Psoas muscle (tissue), 8 donors: ENCODE measurements around the gene ACVR1. TPM values are rescaled to one million over a fixed set of nuclear protein-coding genes. Genes with fewer than 3 reads are reported as not detected.
A peak's percentile ranks its signal among the peaks of the same experiment; 100 is the strongest.

ENCODE experiments used
- ATAC-seq, 4 donors: fragments of 200-7000 bp; cut with Tn5 transposase; one replicate each; pipeline ENCODE4 v1.9.1; 2020; ENCODE audit warnings: moderate library complexity in 3 of 4, mild to moderate bottlenecking in 2 of 4
- DNase-seq, 2 donors: peaks; one replicate each; pipeline ENCODE4 v3.0.0-alpha.2; 2020
- H3K27ac ChIP-seq: fragments of 200-600 bp; one replicate; pipeline ENCODE4 v1.8.0; 2022
- H3K27me3 ChIP-seq, 3 donors: fragments of 200-600 bp in 1 of 3; one replicate each; pipeline versions ENCODE4 v1.6.1 to v1.8.0; 2013 to 2022; ENCODE audit warnings: low read length in 2 of 3, mild to moderate bottlenecking in 2 of 3, moderate library complexity in 1 of 3; ENCODE audit not compliant: insufficient read depth in 3 of 3
- H3K36me3 ChIP-seq, 2 donors: fragments of 200-600 bp in 1 of 2; one replicate each; pipeline versions ENCODE4 v1.6.1 to v1.8.0; 2013 to 2022; ENCODE audit warnings: low read depth in 1 of 2, mild to moderate bottlenecking in 1 of 2, moderate library complexity in 1 of 2; ENCODE audit not compliant: insufficient read depth in 1 of 2
- H3K4me1 ChIP-seq: fragments of 200-600 bp; one replicate; pipeline ENCODE4 v1.8.0; 2022
- H3K4me3 ChIP-seq: fragments of 200-600 bp; one replicate; pipeline ENCODE4 v1.8.0; 2022; ENCODE audit warnings: mild to moderate bottlenecking
- H3K9me3 ChIP-seq: fragments of 200-600 bp; one replicate; pipeline ENCODE4 v1.8.0; 2022
- CTCF ChIP-seq: fragments of 200-600 bp; IDR thresholded peaks from one replicate; pipeline ENCODE4 v1.8.0; 2022; ENCODE audit warnings: antibody characterized with exemption
- WGBS, 3 donors: extraction: QIAGEN DNeasy Blood & Tissue Kit; methylation state at CpG; one replicate each; pipeline versions ENCODE4 v1.1.6 to v1.1.7; 2013; 5-methylcytosine and 5-hydroxymethylcytosine counted together
- intact Hi-C, 2 donors: fragments of 100-400 bp; cut with DNase I; formaldehyde crosslinking; loops; one replicate each; pipeline versions ENCODE4 v1.11.0 to v1.14.2; 2022
- polyA plus RNA-seq, 3 donors: library from polyadenylated mRNA; stranded (reverse); fragments of 200-250 nt; gene quantifications; one replicate each; pipeline ENCODE4 v1.2.3, GENCODE V29; 2013
- total RNA-seq, 4 donors: library from RNA; stranded (reverse); fragmentation: NEBNext Ultra II Directional in 2 of 4; extraction: Animal tissue kit (Norgen Biotek cat#: 25700) in 2 of 4; gene quantifications; one replicate each; pipeline versions ENCODE4 v1.2.1 to v1.2.4, GENCODE V29; 2021 to 2023
- donor health status: healthy with polysubstance abuse.
- donor health status: DM: no; HTN: no; CAD: no; lungs with moderate emphysema.
- donor health status: Bipolar disorder and iron deficiency.
- donor health status: healthy.
- donor health status: DM: yes; HTN: yes; CAD: no.
- donor health status: DM: no; HTN: no; CAD: no.
- donor health status: DM: no; HTN: no; CAD: no.
- donor health status: DM: yes; HTN: yes; CAD: no.

The ACVR1 gene
- total and polyA plus RNA-seq, 7 donors: 9.5 to 28.0 (median 24.1) TPM

GRCh38 chr2:157747280-157747679 lies 128.8 kb downstream of the ACVR1 start:
- DNase-seq (no peak), ATAC-seq (no peak)
- no peak overlapping the region for H3K4me3 ChIP-seq
- 86 to 91% (median 91%) methylated on average over 3 of the region's 3 CpGs for WGBS, 3 donors
- intact Hi-C loops: loop anchor here in 1 of 2 donors (2.0 kb wide), 1 partner anchor 74 kb away; no protein-coding TSS in a partner anchor
- no peaks in the 10 kb centered on the region for H3K9me3 ChIP-seq
- H3K36me3 ChIP-seq: peaks cover 0 to 10% of the 10 kb centered on the region in 2 donors
- H3K27me3 ChIP-seq: no peaks in the 10 kb centered on the region
- no peak overlapping the region for H3K27ac ChIP-seq
- TF ChIP-seq CTCF: no peak
- H3K4me1 ChIP-seq: peaks cover 24% of the 10 kb centered on the region

GRCh38 chr2:157746234-157746950 lies 129.7 kb downstream of the ACVR1 start:
- Histone ChIP-seq H3K4me1 (peaks cover 28% of the 10 kb centered on the region), H3K9me3 (no peaks in the 10 kb centered on the region), H3K27me3 (no peaks in the 10 kb centered on the region), H3K27ac (no peak overlapping the region), H3K36me3 (peaks cover 0 to 3% of the 10 kb centered on the region in 2 donors), H3K4me3 (no peak overlapping the region)
- DNase-seq (no peak), ATAC-seq (no peak)
- intact Hi-C loops: loop anchor here in 1 of 2 donors (2.0 kb wide), 1 partner anchor 74 kb away; no protein-coding TSS in a partner anchor
- no peak for TF ChIP-seq CTCF
- 92 to 94% (median 93%) methylated on average over 12 of the region's 12 CpGs for WGBS, 3 donors

GRCh38 chr2:157744571-157745076 lies 131.5 kb downstream of the ACVR1 start:
- peak in 3 of 4 donors; percentile 26 to 74 (median 70) for ATAC-seq
- Histone ChIP-seq H3K27me3 (no peaks in the 10 kb centered on the region), H3K27ac (peak overlapping the region; percentile 24), H3K36me3 (no peaks in the 10 kb centered on the region), H3K4me3 (no peak overlapping the region), H3K4me1 (peaks cover 21% of the 10 kb centered on the region), H3K9me3 (no peaks in the 10 kb centered on the region)
- WGBS, 3 donors: 39 to 95% (median 60%) methylated on average over 6 of the region's 6 CpGs
- TF ChIP-seq CTCF: no peak
- DNase-seq: peak; percentile 21 to 54
- intact Hi-C loops: no loop called here

GRCh38 chr2:157743051-157743450 lies 133.1 kb downstream of the ACVR1 start:
- H3K27ac ChIP-seq: peak overlapping the region; percentile 82

More at GRCh38 chr2:157743051-157743450, 133.1 kb downstream of the ACVR1 start:
- Histone ChIP-seq H3K4me1 (peaks cover 11% of the 10 kb centered on the region), H3K9me3 (no peaks in the 10 kb centered on the region), H3K36me3 (peaks cover 0 to 4% of the 10 kb centered on the region in 2 donors), H3K4me3 (no peak overlapping the region), H3K27me3 (no peaks in the 10 kb centered on the region)
- ATAC-seq (no peak), DNase-seq (no peak)
- WGBS, 3 donors: 90 to 94% (median 94%) methylated on average over 2 of the region's 2 CpGs
- TF ChIP-seq CTCF: no peak
- intact Hi-C loops: no loop called here
